NCI-H2171 treated with DMSO at 0.1 percent for 48 hours (cell line): ENCODE results near the gene GAREM2.

ENCODE experiments used
- DNase-seq: peaks from one replicate; lab custom pipeline; 2025; lab: John Stamatoyannopoulos, UW

The GAREM2 gene

DNA sequence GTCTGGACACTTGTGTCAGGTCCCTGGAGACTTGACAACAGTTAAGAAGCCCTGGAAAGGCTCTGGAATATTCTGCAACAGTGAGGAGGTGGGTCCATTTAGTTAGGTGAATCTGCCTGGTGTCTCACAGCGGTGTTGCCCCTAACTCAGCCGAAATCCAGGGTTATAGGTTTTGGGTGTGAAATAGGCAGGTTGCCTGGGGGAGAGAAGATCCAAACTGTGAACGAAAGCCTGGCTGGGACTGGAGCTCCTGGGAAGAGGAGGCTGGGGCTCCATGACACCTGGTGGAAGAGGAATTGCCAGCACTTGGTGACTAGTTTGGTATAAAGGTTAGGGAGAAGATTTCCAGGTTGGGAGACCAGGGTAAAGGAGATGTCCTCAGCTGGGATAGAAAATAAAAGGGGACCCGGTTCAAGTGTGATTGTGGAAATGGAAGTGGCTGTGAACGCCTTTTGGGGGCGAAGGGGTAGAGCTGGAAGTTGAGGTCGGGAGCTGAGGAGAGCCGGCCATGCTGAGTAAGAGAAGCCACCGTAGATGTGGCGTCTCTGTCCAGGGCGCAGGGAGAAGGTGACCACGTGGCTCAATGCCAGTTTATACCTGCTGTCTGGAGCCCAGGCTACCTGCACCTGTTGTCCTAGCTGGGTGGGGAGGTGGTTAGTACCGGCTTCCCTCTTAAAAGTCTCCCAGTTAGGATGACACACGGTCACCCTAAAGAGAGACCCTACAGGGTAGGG, 3.0 kb upstream of the GAREM2 start:
- no peak for DNase-seq

DNA sequence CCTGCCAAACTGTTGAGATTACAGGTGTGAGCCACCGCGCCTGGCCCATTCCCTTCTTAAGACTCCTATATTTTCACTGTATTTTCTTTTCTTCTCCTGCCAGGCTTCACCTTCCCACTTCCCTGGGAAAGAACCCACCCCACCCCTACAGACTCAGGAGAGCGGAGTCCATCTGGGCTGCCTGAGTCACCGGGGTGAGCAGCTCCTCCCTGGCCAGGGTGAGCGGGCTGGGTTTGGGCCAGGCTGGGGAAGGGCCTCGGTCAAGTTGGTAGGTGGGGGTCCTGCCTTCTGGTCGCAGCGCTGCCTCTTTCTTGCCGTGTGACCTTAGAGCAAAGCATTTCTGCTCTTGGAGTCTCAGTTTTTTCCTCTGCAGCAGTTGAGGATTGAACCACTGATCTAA, 2.1 kb upstream of the GAREM2 start:
- DNase-seq, result no peak

DNA sequence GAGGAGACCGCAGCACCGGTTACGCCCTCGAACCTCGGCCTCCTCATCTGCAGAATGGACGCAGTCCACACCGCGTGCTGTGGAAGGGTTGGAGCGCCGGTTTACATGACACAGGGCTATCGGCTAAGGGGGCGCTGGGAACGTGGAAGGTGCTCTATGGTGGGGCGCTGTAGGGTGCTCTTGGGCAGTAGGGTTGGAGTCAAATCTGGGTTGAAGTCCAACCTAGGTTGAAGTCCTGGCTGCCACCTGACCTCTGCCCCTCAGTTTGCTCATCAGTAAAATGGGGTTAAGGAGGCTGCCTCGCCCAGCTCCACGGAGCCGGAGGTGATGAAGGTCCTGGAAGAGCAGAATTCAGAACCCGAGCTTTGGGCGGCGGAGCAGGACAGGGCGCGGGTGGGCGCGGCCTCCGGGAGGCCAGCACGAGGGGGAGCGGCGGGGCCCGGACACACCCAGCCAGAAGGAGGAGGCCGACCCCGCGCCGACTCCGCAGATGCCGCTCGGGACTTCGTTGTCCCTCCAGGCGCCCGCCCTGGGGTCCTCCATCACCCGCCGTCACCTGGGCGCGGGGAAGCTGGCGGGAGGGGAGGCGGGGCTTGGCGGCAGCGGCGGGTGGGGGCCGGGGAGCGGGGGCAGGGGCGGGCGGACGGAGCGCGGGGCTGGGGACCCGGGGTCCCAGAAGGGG, 558 bp upstream of the GAREM2 start:
- no peak for DNase-seq

DNA sequence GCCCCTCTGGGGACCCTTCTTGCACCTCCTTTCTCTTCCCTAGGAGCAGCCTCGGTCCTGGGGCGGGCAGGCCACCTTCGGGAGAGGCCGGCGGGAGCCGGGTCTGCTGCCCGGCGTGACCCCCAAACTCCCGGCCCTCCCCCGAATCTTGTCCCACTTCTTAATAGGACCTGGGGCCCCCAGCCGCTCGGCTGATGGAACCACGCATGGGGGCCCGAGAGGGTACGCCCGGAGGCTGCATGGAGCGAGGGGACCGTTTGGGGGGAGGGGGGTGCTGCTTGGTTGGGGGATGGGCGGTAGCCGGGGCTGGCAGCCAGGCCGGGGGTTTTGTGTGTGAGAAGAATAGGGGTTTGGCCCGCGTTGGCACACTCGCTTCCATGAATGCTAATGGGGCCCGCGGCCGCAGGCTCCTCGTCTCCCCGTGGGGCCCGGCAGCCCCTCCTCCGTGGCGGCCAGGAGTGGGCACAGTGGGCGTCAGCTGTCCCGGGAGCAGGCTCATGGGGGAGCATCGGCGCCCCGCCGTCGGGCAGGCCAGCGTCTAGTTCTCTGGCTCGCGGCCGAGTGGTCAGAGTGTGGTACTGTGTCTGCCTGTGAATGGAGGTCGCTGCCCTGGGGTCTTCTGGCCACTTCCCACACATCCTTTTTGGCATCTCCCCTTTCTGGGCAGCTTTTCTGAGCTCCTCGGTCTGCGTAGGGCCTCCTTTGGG, 1.0 kb downstream of the GAREM2 start:
- DNase-seq, result no peak

DNA sequence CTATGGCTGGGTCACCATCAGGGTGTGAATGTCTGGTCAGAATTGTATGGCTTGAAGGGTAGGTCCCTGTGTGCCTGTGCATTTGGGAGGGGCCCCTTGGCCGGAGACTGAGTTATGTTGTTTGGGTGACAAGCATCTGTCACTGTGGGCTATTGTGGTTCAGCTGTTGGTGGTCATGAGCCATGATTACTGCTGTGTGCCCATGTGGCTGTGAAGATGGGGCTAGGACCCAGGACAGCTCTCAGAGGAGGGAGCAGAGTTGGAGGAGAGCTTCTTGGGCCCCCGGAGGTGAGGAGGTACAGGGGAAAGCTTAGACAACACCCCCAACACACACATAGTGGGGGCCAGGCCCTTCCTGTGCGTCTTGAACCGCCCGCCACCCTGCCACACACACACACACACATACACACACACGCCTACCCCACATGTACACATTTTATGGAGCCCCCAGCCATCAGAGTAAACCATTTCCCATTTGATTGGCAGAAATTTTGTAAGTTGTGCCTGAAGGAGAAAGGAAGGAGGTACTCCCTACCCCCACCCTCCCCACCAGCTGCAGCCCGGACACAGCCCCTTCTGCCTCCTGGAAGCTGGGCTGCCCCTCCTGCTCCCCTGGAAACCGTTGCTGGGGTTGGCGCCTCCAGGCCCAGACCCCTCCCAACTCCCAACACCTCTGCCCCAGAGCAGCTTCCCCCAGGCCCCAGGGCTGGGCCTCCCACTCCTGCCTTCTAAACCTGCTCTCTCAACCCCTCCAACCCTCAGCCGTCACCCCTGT, 2.0 kb downstream of the GAREM2 start:
- DNase-seq, result no peak

DNA sequence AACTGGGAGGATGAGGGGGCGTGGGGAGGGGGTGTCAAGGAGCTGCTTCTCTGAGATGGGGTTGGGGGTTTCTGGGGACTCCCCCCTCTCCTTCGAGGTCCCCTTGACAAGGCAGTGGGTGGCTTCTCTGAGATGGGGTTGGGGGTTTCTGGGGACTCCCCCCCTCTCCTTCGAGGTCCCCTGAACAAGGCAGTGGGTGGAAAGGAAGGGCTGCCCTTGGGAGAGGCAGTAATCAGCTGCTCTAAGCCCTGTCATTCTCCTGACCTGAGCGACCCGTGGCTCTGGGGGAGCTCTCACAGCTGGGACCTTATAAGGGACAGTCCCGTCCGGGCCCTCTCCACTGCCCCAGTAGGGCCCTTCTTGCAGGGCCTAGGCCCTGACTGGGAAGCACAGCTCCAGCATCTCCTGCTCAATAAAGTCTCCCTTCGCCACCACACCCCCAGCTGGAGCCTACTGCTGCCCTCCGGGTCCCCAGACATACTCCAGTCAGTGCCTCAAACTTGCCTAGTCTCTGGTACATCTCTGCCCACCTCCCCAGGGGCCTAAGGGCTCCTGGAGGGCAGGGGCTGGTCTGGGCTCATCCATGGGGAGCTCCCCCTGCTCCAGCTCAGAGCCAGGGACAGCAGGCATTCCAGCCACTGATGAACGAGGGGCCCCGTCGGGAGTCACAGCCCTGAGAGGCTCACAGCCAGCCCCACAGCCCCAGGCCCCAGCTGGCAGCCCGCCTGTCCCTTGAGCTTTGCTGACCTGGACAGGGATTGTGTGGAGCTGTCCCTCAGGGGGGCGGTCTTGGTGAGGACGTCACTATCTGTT, 2.8 kb downstream of the GAREM2 start:
- no peak for DNase-seq

- no peak for DNase-seq
Observed at GRCh38 chr2:26176279-26176615, 3.4 kb downstream of the GAREM2 start.

- DNase-seq, result no peak
Observed at GRCh38 chr2:26177122-26177521, 4.2 kb downstream of the GAREM2 start.

- no peak for DNase-seq
Observed at GRCh38 chr2:26178246-26178645, 5.4 kb downstream of the GAREM2 start.

GRCh38 chr2:26178746-26179436, 6.0 kb downstream of the GAREM2 start:
- peak; percentile 24 for DNase-seq

DNA sequence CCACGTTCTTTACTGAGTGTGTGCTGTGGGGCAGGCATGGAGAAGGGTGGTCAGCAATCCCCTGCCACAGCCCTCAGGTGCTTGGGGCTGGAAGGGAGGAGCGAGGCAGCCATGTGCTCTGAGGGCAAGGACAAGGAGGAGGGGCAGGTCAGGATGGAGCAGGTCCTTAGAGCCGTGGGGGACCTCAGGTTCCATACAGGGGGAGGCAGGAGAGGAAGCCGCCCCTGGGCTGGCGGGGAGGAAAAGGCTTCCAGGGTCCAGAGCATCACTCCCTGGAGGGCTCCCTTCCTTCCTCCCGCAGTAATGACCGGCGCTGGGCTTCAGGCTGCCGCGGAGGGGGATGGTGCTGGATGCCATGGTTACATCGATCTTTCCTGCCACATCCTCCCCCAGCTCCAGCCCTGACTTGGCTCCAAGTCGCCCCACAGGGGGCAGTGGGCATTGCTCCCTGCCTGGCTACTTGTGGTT, 6.6 kb downstream of the GAREM2 start:
- DNase-seq, result no peak

GRCh38 chr2:26182441-26182840, 9.6 kb downstream of the GAREM2 start:
- no peak for DNase-seq

DNA sequence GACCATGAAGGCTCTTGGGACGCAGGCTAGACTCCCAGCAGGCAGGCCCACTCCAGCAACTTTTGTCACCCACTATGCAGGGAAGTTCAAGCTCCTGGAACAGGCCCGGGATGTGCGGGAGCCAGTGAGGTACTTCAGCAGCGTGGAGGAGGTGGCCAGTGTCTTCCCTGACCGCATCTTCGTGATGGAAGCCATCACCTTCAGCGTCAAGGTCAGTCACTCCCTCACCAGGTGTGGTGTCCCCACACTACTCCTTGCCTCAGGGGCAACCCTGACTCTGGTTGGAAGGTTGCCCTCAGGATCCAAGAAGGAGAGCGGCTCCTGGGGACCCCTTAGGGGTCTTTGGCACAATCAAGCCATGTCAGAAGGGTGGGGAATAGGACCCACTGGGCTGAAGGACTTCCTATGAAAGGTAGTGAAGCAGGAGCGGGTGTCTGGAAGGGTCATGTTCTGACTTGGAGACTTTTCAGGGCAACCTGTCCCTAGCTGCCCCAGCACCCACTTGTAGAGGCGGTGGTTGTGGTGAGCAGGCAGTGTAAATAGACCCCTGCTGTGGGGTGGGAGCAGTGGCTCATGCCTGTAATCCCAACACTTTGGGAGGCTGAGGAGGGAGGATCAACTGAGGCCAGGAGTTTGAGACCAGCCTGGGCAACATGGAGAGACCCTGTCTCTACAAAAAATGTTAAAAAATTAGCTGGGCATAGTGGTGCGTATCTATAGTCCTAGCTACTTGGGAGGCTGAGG, 10.2 kb downstream of the GAREM2 start:
- no peak for DNase-seq

DNA sequence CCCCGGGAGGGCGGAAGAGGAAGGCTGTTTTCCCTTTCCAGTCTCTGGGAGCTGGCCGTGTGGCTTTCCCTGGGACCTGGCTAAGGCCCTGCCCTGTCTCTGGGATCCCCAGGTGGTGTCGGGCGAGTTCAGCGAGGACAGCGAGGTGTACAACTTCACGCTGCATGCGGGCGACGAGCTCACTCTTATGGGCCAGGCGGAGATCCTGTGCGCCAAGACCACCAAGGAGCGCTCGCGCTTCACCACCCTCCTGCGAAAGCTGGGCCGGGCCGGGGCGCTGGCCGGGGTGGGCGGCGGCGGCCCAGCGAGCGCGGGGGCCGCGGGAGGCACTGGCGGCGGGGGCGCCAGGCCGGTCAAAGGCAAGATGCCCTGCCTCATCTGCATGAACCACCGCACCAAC, 11.2 kb downstream of the GAREM2 start:
- DNase-seq, result no peak

- DNase-seq, result no peak
Observed at GRCh38 chr2:26184555-26185303, 11.8 kb downstream of the GAREM2 start.

DNA sequence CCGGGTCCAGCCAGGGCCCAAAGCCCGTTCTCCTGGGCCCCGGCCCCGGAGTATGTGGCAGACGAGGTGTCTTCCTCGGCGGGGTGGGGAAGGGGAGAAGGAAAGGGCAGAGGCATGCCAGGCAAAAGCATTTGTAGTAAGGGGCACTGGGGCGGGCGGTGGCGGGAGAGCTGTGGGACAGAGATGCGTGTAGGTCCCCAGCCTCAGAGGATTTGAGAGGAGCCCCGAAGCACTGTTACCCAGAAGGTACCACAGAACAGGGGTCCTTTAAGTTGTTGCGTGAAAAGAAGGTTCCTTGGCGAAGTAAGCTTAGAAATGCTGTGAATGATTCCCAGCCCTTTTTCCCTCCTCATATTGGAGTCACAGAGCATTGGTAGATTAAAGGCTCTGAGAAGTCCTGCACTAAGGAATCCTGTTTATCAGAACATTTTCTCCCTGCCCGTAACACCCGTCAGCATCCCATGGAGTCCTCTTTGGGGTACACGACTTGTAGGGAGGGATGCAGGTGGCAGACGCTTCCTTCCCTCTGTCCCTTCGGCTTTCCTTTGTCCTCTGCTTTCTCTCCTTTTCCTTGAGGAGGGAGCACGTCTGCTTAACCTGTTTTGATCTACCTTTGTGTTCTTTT, 12.5 kb downstream of the GAREM2 start:
- no peak for DNase-seq

GRCh38 chr2:26185954-26186770, 13.3 kb downstream of the GAREM2 start:
- no peak for DNase-seq

DNA sequence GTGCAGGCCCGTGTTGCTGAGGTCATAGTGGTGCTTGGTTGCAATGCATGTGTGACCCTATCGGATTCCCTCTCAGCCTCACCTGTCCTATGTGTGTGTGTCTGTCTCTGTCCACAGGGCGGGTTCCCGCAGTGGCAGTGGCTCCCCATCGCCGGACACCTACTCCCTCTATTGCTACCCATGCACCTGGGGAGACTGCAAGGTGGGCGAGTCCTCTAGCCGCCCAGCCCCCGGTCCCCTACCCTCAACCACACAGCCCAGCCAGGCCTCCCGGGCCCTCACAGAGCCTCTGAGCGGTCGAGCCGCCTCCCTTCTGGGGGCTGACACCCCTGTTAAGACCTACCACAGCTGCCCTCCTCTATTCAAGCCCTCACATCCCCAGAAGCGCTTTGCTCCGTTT, 14.2 kb downstream of the GAREM2 start:
- DNase-seq, result no peak
